Endodermal cell (in vitro differentiated cells): ENCODE measurements around the gene GLRA3. TPM values are rescaled to one million over a fixed set of nuclear protein-coding genes. Genes with fewer than 3 reads are reported as not detected.

ENCODE experiments used
- DNase-seq: peaks from one replicate; pipeline ENCODE4 v3.0.0-alpha.2; 2017
- H3K27ac ChIP-seq: 2 replicates; pipeline ENCODE4 v1.5.1; 2013; ENCODE audit warnings: mild to moderate bottlenecking, low read depth, low read length, moderate library complexity
- H3K27me3 ChIP-seq: 2 replicates; pipeline ENCODE4 v1.6.1; 2013; ENCODE audit warnings: mild to moderate bottlenecking, low read length, moderate library complexity; ENCODE audit not compliant: insufficient read depth, control insufficient read depth, poor library complexity, severe bottlenecking
- H3K36me3 ChIP-seq: 2 replicates; pipeline ENCODE4 v1.7.0; 2013; ENCODE audit warnings: mild to moderate bottlenecking, low read length, moderate library complexity; ENCODE audit not compliant: control insufficient read depth, insufficient read depth
- H3K4me1 ChIP-seq: one replicate; pipeline ENCODE4 v1.7.0; 2013; ENCODE audit warnings: low read length; ENCODE audit not compliant: control insufficient read depth, insufficient read depth
- H3K4me3 ChIP-seq: 2 replicates; pipeline ENCODE4 v1.5.1; 2013; ENCODE audit warnings: mild to moderate bottlenecking, low read length, moderate library complexity
- H3K9ac ChIP-seq: 2 replicates; pipeline ENCODE4 v1.6.1; 2013; ENCODE audit warnings: mild to moderate bottlenecking, low read length, moderate library complexity; ENCODE audit not compliant: poor library complexity, severe bottlenecking; ENCODE audit errors: extremely low read depth
- H3K9me3 ChIP-seq: 2 replicates; pipeline ENCODE4 v1.6.1; 2013; ENCODE audit warnings: mild to moderate bottlenecking, low read length, moderate library complexity; ENCODE audit not compliant: control insufficient read depth
- H3K27ac Mint-ChIP-seq: 2 replicates; pipeline ENCODE4 v1.8.0; 2020; ENCODE audit warnings: mixed read lengths
- H3K27me3 Mint-ChIP-seq: 2 replicates; pipeline ENCODE4 v1.8.0; 2021; ENCODE audit warnings: mild to moderate bottlenecking, mixed read lengths; ENCODE audit not compliant: insufficient read depth
- H3K36me3 Mint-ChIP-seq: 2 replicates; pipeline ENCODE4 v1.8.0; 2020; ENCODE audit warnings: low read depth, mixed read lengths
- H3K4me1 Mint-ChIP-seq: 2 replicates; pipeline ENCODE4 v1.8.0; 2020; ENCODE audit warnings: mixed read lengths
- H3K4me3 Mint-ChIP-seq: 2 replicates; pipeline ENCODE4 v1.8.0; 2020; ENCODE audit warnings: mild to moderate bottlenecking, moderate library complexity, mixed read lengths
- H3K9me3 Mint-ChIP-seq: 2 replicates; pipeline ENCODE4 v1.8.0; 2020; ENCODE audit warnings: mild to moderate bottlenecking, mixed read lengths
- WGBS, 2 experiments: methylation state at CpG; one replicate each; pipeline versions ENCODE4 v1.1.5 to v1.1.7; 2013; ENCODE audit warnings: missing lambda C conversion rate in 2 of 2, mixed read lengths in 1 of 2; ENCODE audit not compliant: insufficient coverage in 1 of 2, insufficient read length in 1 of 2; 5-methylcytosine and 5-hydroxymethylcytosine counted together
- total RNA-seq, 2 donors: library from RNA; stranded (reverse); fragmentation: NEBNext Ultra II Directional in 1 of 2; extraction: Animal tissue kit (Norgen Biotek cat#: 25700) in 1 of 2; gene quantifications; 2 replicates in 1 of 2; 3 replicates in 1 of 2; pipeline ENCODE4 v1.2.1, GENCODE V29; 2021
- TF ChIP-seq, protein P1 (sequence below): fragments of 200-600 bp; sonication (generic); conservative IDR thresholded peaks from 2 replicates; pipeline ENCODE4 v1.5.0; 2021; ENCODE audit warnings: antibody characterized with exemption, mild to moderate bottlenecking

The GLRA3 gene
- total RNA-seq, 2 donors from 2014 or later: 0.11 TPM; not detected in 1

DNA sequence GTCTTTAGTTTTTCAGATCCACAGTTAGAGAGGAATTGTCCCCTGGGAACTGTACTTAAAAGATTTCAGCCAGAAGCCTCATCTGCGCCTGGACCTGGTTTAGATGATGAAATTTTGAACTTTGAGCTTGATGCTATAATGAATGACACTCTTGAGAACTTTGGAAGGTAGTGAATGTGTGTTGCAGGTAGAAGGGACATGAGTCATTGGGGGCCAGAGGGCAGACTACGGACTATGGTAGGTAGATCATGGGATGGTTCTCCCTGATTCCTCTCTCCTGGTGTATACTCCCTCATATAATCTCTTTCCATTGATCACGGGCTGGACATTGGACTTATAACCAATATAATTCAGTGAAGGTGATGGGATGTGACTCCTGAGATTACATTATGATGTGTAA lies 38.9 kb upstream of the GLRA3 start:
- peaks cover 2% of the 10 kb centered on the region for H3K36me3 Mint-ChIP-seq
- H3K4me1 Mint-ChIP-seq: peaks cover 17% of the 10 kb centered on the region
- TF ChIP-seq, protein P1, sequence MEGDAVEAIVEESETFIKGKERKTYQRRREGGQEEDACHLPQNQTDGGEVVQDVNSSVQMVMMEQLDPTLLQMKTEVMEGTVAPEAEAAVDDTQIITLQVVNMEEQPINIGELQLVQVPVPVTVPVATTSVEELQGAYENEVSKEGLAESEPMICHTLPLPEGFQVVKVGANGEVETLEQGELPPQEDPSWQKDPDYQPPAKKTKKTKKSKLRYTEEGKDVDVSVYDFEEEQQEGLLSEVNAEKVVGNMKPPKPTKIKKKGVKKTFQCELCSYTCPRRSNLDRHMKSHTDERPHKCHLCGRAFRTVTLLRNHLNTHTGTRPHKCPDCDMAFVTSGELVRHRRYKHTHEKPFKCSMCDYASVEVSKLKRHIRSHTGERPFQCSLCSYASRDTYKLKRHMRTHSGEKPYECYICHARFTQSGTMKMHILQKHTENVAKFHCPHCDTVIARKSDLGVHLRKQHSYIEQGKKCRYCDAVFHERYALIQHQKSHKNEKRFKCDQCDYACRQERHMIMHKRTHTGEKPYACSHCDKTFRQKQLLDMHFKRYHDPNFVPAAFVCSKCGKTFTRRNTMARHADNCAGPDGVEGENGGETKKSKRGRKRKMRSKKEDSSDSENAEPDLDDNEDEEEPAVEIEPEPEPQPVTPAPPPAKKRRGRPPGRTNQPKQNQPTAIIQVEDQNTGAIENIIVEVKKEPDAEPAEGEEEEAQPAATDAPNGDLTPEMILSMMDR: no peak
- no peak for DNase-seq
- Histone ChIP-seq H3K27ac (no peak overlapping the region), H3K36me3 (no peaks in the 10 kb centered on the region), H3K27me3 (no peaks in the 10 kb centered on the region), H3K9ac (no peak overlapping the region), H3K9me3 (peaks cover 13% of the 10 kb centered on the region), H3K4me3 (no peak overlapping the region), H3K4me1 (no peaks in the 10 kb centered on the region)
- peaks cover 5% of the 10 kb centered on the region for H3K9me3 Mint-ChIP-seq
- 90 to 100% methylated on average over 1 to 3 of the region's 3 CpGs for WGBS, 2 experiments
- H3K4me3 Mint-ChIP-seq: no peak overlapping the region
- H3K27ac Mint-ChIP-seq: no peak overlapping the region
- no peaks in the 10 kb centered on the region for H3K27me3 Mint-ChIP-seq

DNA sequence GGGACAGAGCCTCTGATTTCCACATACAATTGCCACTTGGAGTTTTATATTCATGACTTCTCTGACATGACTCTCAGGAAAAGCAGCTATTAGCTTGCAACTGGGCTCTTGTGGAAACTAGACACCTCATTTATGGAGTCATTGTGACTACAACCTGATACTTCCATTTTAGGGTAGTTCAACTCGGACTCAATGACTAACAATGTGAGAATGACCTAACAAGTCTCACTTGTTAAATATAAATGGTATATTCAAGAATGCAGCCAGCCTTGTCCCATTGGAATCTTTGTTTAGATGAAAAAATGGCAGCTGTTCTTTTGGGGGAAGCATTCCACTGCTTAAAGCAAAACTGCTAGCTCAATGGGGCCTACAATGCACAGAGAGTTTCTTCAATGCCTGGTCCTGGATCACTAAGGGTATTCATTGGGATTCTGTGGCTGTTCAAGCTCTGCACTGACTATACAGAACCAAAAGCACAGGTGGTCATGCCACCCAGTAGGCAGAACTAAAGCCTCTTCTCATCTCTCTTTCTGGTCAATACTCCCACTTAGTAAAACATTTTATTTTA lies 36.5 kb upstream of the GLRA3 start:
- 100% methylated on average over 1 of the region's 1 CpG; no CpG with 5 or more reads in 1 of the 2 experiments for WGBS, 2 experiments
- peaks cover 13% of the 10 kb centered on the region for H3K9me3 ChIP-seq

DNA sequence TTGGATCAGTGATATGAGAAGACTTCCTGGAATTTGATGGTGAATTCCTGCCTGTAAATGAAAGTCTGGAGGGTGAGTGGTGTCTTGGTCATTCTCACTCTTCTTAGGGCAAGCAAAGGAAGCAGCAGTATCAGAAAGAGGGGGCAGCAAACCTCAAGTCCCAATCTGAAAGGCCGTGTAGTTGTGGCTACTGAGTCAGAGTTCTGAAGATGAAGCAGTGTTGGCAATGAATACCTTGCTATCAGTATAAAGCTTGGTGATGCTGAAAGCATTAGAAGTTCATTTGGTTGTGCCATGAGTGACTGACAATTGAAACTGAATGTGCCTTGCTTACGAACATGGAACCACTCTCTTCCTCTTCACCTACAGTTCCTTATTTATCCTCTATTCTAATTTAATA lies 35.0 kb upstream of the GLRA3 start:
- peaks cover 2% of the 10 kb centered on the region for H3K36me3 Mint-ChIP-seq
- no peak overlapping the region for H3K9ac ChIP-seq
- H3K9me3 Mint-ChIP-seq: peaks cover 12% of the 10 kb centered on the region
- H3K27me3 Mint-ChIP-seq: no peaks in the 10 kb centered on the region
- no peaks in the 10 kb centered on the region for H3K27me3 ChIP-seq
- 93% methylated on average over 2 of the region's 2 CpGs; no CpG with 5 or more reads in 1 of the 2 experiments for WGBS, 2 experiments
- no peak overlapping the region for H3K4me3 Mint-ChIP-seq
- H3K4me1 ChIP-seq: no peaks in the 10 kb centered on the region
- no peak overlapping the region for H3K4me3 ChIP-seq
- TF ChIP-seq, protein P1: no peak
- no peak overlapping the region for H3K27ac ChIP-seq
- H3K4me1 Mint-ChIP-seq: peaks cover 2% of the 10 kb centered on the region
- DNase-seq: no peak
- no peaks in the 10 kb centered on the region for H3K36me3 ChIP-seq
- no peak overlapping the region for H3K27ac Mint-ChIP-seq
- H3K9me3 ChIP-seq: peaks cover 13% of the 10 kb centered on the region

More for the DNA sequence above, 36.5 kb upstream of the GLRA3 start:
- Mint-ChIP-seq H3K27me3 (no peaks in the 10 kb centered on the region), H3K4me1 (peaks cover 8% of the 10 kb centered on the region), H3K27ac (no peak overlapping the region), H3K9me3 (peaks cover 5% of the 10 kb centered on the region), H3K36me3 (peaks cover 2% of the 10 kb centered on the region), H3K4me3 (no peak overlapping the region)
- no peaks in the 10 kb centered on the region for H3K36me3 ChIP-seq
- no peaks in the 10 kb centered on the region for H3K27me3 ChIP-seq
- H3K27ac ChIP-seq: no peak overlapping the region
- no peak overlapping the region for H3K4me3 ChIP-seq
- no peak for DNase-seq
- TF ChIP-seq, protein P1: no peak
- no peaks in the 10 kb centered on the region for H3K4me1 ChIP-seq
- H3K9ac ChIP-seq: no peak overlapping the region
